VCaP (cell line): ENCODE data around the gene ISG20.

Experiments
- H3K27ac ChIP-seq: fragments of 450-650 bp; 2 replicates; pipeline ENCODE4 v1.5.1; 2017
- CTCF ChIP-seq: fragments of 450-650 bp; conservative IDR thresholded peaks from 2 replicates; pipeline ENCODE4 v1.5.1; 2017; ENCODE audit warnings: mild to moderate bottlenecking, moderate library complexity

Gene ISG20

DNA sequence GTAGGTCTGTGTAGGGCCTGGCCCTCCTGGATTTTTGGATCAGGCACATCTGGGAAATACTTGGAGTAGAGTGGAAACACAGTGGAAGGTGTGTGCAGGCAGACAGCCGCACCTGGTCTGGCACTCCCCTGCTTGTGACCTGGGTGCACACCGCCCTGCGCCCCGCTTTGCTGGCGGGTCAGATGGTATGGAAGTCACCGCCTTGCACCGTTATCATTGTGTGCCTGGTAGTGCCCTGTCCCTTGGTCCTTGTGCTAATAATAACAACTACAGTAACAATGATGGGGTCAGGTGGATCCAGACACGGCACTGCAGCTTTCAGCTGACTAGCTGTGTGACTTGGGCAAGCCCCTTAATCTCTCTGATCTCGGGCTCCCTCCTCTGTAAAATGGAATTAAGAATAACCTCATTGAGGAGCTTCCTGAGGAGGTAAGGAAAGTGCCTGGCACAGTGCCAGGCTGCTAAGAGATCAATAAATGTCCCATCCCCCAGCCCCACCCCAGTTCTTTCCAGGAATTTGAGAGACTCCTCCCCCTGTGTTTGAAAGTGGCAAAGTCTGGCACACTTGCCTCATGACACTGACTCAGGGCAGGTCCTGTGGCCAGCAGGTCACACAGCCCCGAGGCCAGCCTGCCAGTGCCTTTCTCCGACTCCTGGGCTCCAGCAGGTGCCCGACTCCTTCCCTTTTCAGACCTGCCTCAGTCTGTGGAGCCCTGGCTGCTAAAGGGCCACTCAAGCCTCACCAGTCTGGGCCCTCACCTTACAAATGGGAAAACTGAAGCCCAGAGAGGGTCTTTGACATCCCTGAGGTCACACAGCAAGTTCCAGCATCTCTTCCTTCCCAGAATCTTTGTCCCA, 9.8 kb downstream of the ISG20 start:
- H3K27ac ChIP-seq: no peak overlapping the region

GRCh38 chr15:88649286-88649733, 10.5 kb downstream of the ISG20 start:
- no peak for TF ChIP-seq CTCF
- no peak overlapping the region for H3K27ac ChIP-seq

More for the DNA sequence above, 9.8 kb downstream of the ISG20 start:
- TF ChIP-seq CTCF: no peak

- no peak overlapping the region for H3K27ac ChIP-seq
- no peak for TF ChIP-seq CTCF
These were observed 11.1 kb downstream of the ISG20 start for GRCh38 chr15:88649753-88650551.

- no peak overlapping the region for H3K27ac ChIP-seq
- no peak for TF ChIP-seq CTCF
These were observed 11.7 kb downstream of the ISG20 start for GRCh38 chr15:88650556-88650955.

DNA sequence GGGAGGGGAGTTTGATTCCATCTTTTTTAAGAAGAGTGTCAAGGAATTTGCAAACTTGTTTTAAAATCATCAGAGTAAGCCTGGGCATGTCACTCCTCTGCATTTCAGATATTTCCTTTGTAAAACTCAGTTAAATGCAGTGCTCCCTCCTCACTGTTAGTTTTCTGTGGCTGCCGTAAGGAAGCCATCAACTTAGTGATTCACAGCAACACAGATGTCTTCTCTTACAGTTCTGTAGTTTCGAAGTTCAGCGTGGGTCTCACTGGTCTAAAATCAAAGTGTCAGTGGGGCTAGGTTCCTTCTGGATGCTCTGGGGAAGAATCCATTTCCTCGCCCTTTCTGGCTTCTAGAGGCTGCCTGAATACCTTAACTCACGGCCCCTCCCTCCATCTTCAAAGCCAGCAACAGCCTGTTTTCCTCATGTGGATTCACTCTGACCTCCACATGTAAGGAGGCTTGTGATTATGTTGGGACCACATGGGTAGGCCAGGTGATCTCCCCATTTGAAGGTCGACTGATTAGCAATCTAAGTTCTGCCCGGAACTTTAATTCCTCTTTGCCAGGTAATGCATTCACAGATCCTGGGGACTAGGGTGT, 12.4 kb downstream of the ISG20 start:
- H3K27ac ChIP-seq: no peak overlapping the region
- no peak for TF ChIP-seq CTCF

DNA sequence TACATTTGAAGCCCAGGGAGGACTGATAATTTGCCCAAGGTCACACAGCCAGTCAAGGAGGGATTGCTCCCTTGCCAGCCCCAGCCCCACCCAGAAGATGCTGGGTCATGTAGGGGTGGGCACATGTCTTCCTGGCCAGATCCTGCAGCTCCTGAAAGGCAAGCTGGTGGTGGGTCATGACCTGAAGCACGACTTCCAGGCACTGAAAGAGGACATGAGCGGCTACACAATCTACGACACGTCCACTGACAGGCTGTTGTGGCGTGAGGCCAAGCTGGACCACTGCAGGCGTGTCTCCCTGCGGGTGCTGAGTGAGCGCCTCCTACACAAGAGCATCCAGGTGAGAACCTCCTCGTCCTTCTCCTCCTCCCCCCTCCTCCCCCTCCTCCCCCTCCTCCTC, 13.2 kb downstream of the ISG20 start:
- H3K27ac ChIP-seq: no peak overlapping the region
- TF ChIP-seq CTCF: no peak
